Liver (tissue), 3 donors: ENCODE data around the gene CHMP4A.

Experiments
- ATF3 ChIP-seq: IDR thresholded peaks from 2 replicates; pipeline ENCODE4 v1.6.1; 2016; ENCODE audit warnings: antibody characterized with exemption
- CTCF ChIP-seq: fragments of 150-350 bp; IDR thresholded peaks from 2 replicates; pipeline ENCODE4 v1.5.1; 2017; ENCODE audit warnings: improper control_type of control experiment, low read depth, low read length; ENCODE audit not compliant: missing input control
- RXRA ChIP-seq, 2 donors: IDR thresholded peaks; 2 replicates each; pipeline ENCODE4 v1.6.1; 2017 to 2018; ENCODE audit warnings: antibody characterized with exemption in 2 of 2, mild to moderate bottlenecking in 1 of 2
- ZBTB33 ChIP-seq: IDR thresholded peaks from 2 replicates; pipeline ENCODE4 v1.6.1; 2016; ENCODE audit warnings: antibody characterized with exemption
- donor health status: healthy.
- donor health status: healthy.

GRCh38 chr14:24181371-24182077 lies 31.8 kb downstream of the CHMP4A start:
- TF ChIP-seq RXRA (IDR thresholded peaks at IDR 0.05) (no peak), CTCF (no peak), ZBTB33 (no peak), ATF3 (no peak)
